A673 (cell line): ENCODE measurements around the gene UQCRQ.

Experiments
- EZH2 ChIP-seq: fragments of 200-600 bp; sonication (generic); IDR thresholded peaks from 2 replicates; pipeline ENCODE4 v1.6.1; 2017; ENCODE audit warnings: borderline replicate concordance, low read depth, mild to moderate bottlenecking, mixed read lengths, antibody characterized with exemption, low read length; ENCODE audit not compliant: poor library complexity, severe bottlenecking
- TF ChIP-seq, protein P1 (sequence below): fragments of 300-800, 200-600 bp; sonication (generic); conservative IDR thresholded peaks from 2 replicates; pipeline ENCODE4 v1.5.1; 2017; ENCODE audit warnings: low read depth, mild to moderate bottlenecking, antibody characterized with exemption, low read length, moderate library complexity, mixed read lengths

DNA sequence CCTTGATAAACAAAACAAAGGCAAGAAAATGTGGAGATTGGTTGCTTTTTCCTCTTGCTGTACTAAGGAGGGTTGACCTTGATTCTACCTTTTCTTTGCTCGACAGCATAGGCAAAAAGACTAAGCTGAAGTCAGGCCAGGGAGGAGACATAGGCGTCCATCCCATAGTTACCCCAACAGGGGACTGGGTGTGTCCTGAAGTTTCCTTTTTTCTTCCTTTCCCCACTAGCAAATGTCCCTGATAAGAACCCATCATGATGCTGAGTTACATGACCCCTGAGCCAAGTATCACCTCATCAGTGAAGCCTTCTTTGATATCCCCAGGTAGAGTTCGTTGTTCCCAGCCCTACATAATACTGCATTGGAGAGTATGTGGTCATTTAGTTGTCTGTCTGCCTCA lies 26.1 kb upstream of the UQCRQ start:
- TF ChIP-seq, protein P1, sequence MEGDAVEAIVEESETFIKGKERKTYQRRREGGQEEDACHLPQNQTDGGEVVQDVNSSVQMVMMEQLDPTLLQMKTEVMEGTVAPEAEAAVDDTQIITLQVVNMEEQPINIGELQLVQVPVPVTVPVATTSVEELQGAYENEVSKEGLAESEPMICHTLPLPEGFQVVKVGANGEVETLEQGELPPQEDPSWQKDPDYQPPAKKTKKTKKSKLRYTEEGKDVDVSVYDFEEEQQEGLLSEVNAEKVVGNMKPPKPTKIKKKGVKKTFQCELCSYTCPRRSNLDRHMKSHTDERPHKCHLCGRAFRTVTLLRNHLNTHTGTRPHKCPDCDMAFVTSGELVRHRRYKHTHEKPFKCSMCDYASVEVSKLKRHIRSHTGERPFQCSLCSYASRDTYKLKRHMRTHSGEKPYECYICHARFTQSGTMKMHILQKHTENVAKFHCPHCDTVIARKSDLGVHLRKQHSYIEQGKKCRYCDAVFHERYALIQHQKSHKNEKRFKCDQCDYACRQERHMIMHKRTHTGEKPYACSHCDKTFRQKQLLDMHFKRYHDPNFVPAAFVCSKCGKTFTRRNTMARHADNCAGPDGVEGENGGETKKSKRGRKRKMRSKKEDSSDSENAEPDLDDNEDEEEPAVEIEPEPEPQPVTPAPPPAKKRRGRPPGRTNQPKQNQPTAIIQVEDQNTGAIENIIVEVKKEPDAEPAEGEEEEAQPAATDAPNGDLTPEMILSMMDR = no peak
- TF ChIP-seq EZH2 = no peak
